ENCODE measurements around the gene JPT2. TPM values are rescaled to one million over a fixed set of nuclear protein-coding genes. Genes with fewer than 3 reads are reported as not detected.

Gene JPT2
- total RNA-seq, 4 donors from 2014 or later: 20.8 to 57.5 (median 38.2) TPM

DNA sequence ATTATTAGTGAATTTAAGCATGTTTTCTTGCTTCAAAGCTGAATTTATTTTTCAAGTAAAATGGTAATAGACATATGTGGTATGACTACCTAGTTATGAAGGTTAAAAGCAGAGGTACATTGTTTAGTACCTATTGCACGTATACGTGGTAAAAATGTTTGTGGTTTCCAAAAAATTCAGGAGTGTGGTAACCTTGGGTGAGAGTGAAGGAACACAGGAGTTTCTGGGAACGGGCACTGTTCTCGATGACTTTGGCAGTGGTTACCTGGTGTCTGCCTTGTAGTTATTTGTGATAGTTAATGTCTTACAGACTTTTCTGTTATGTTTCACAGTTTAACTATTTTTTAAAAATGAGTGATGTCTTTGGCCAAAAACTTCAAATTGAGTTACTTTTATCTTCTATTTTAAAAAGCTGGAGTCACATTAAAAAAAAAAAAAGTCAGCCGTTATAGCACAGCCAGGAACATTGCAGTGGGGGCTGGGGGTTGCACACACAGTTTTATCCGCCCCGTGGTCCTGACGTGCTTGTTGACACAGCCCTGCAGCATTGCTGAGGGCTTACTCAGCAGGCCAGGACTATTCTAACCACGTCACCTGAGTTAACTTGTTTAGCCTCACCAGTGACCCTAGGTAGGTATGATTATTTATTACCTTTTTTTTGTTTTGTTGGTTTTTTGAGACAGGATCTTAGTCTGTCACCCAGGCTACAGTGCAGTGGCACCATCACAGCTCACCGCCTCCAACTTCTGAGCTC is 10.9 kb downstream of the JPT2 start:
- H3K36me3 ChIP-seq: peaks cover 29 to 95% (median 81%) of the 10 kb centered on the region in 4 donors
- no peaks in the 10 kb centered on the region for H3K9me3 ChIP-seq
- no peak for DNase-seq (ENCODE audit: extremely low spot score)
- intact Hi-C loops (cut with DNase I): no loop called here
- no peak overlapping the region for H3K4me3 ChIP-seq
- no peak for TF ChIP-seq POLR2A (IDR thresholded peaks at IDR 0.05; ENCODE audit: low read depth)
- no peak for TF ChIP-seq POLR2AphosphoS5 (IDR thresholded peaks at IDR 0.05)
- TF ChIP-seq, protein P1, sequence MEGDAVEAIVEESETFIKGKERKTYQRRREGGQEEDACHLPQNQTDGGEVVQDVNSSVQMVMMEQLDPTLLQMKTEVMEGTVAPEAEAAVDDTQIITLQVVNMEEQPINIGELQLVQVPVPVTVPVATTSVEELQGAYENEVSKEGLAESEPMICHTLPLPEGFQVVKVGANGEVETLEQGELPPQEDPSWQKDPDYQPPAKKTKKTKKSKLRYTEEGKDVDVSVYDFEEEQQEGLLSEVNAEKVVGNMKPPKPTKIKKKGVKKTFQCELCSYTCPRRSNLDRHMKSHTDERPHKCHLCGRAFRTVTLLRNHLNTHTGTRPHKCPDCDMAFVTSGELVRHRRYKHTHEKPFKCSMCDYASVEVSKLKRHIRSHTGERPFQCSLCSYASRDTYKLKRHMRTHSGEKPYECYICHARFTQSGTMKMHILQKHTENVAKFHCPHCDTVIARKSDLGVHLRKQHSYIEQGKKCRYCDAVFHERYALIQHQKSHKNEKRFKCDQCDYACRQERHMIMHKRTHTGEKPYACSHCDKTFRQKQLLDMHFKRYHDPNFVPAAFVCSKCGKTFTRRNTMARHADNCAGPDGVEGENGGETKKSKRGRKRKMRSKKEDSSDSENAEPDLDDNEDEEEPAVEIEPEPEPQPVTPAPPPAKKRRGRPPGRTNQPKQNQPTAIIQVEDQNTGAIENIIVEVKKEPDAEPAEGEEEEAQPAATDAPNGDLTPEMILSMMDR (IDR thresholded peaks at IDR 0.05): no peak
- no peak for TF ChIP-seq EP300 (IDR thresholded peaks at IDR 0.05)
- 91% methylated on average over 10 of the region's 10 CpGs for WGBS
- H3K4me1 ChIP-seq: peaks cover 0 to 4% (median 0%) of the 10 kb centered on the region in 4 donors
- no peaks in the 10 kb centered on the region for H3K27me3 ChIP-seq
- no peak overlapping the region for H3K27ac ChIP-seq (replicated peaks in 1 of 4)

DNA sequence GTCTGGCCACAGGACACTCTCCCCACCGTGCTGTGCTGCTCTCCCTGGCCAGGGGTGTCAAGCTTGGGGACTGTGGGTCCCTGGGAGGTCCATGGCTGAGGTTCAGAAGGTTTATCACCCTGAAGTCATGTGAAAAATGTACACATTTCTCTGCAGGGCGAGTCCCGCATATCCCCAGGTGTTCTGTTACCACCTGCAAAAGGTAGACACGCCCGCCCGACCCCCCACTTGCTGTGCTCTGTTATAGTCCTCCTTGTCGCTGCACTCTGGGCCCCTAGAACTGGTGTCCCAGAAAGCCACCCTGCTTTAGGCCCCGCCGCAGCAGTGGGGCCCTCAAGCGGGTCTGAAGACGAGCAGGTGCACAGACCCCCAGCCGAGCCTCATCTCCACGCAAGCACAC is 11.8 kb downstream of the JPT2 start:
- 98% methylated on average over 11 of the region's 13 CpGs for WGBS
- intact Hi-C loops (cut with DNase I): no loop called here

DNA sequence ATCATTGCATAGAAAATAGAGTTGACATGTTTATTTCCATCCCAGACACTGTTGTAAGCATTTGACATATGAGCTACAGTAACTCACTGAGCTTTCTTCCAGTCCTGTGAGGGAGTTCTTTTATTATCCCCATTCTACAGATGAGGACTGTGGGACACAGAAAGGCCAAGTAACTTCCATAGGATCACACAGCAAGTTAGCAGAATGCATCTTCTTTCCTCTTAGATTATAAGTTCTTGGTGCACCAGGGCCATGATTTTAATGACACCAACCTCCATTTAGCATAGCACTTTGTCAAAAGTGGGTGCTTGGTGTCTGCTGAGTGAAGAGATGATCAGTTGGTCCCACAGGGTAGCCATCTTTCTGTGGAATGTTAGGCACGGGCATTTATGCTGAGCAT is 12.7 kb downstream of the JPT2 start:
- intact Hi-C loops (cut with DNase I): no loop called here
- H3K27me3 ChIP-seq: no peaks in the 10 kb centered on the region
- peaks cover 0 to 4% (median 0%) of the 10 kb centered on the region in 4 donors for H3K4me1 ChIP-seq
- H3K4me3 ChIP-seq: no peak overlapping the region
- TF ChIP-seq POLR2A (IDR thresholded peaks at IDR 0.05; ENCODE audit: low read depth): no peak
- TF ChIP-seq POLR2AphosphoS5 (IDR thresholded peaks at IDR 0.05): no peak
- no peak for TF ChIP-seq EP300 (IDR thresholded peaks at IDR 0.05)
- TF ChIP-seq, protein P1 (IDR thresholded peaks at IDR 0.05): no peak
- H3K9me3 ChIP-seq: no peaks in the 10 kb centered on the region
- 89% methylated on average over 1 of the region's 1 CpG for WGBS
- peaks cover 29 to 99% (median 75%) of the 10 kb centered on the region in 4 donors for H3K36me3 ChIP-seq
- DNase-seq (ENCODE audit: extremely low spot score): no peak
- H3K27ac ChIP-seq (replicated peaks in 1 of 4): no peak overlapping the region

More for the DNA sequence above, 11.8 kb downstream of the JPT2 start:
- TF ChIP-seq EP300 (IDR thresholded peaks at IDR 0.05) (no peak), POLR2A (IDR thresholded peaks at IDR 0.05; ENCODE audit: low read depth) (no peak), POLR2AphosphoS5 (IDR thresholded peaks at IDR 0.05) (no peak)
- TF ChIP-seq, protein P1 (IDR thresholded peaks at IDR 0.05): no peak
- Histone ChIP-seq H3K4me3 (no peak overlapping the region), H3K4me1 (peaks cover 0 to 4% (median 0%) of the 10 kb centered on the region in 4 donors), H3K27me3 (no peaks in the 10 kb centered on the region), H3K36me3 (peaks cover 29 to 97% (median 80%) of the 10 kb centered on the region in 4 donors), H3K27ac (replicated peaks in 1 of 4) (no peak overlapping the region), H3K9me3 (no peaks in the 10 kb centered on the region)
- DNase-seq (ENCODE audit: extremely low spot score): no peak

DNA sequence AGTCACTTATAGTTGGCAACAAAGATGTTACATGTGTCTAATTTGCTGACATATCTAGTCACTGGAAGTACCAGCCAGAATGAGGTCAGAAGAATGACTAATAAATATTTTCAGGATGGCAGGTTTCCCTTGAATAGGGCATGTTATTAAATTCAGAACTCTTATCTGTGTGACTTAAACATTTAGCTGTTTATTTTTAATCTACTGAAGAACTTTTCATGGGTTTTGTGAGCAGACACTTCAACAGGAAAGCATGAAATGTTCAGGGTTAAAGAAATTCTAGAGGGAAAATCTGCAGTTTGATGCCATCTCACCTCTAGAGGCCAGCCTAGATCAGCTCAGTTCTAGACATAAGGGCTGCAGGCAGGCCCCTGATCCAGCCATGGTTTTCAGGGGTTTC is 13.2 kb downstream of the JPT2 start:
- intact Hi-C loops (cut with DNase I): no loop called here

More for the DNA sequence above, 13.2 kb downstream of the JPT2 start:
- Histone ChIP-seq H3K9me3 (no peaks in the 10 kb centered on the region), H3K27ac (replicated peaks in 1 of 4) (no peak overlapping the region), H3K36me3 (peaks cover 29 to 99% (median 71%) of the 10 kb centered on the region in 4 donors), H3K4me3 (no peak overlapping the region), H3K27me3 (no peaks in the 10 kb centered on the region), H3K4me1 (peaks cover 0 to 4% (median 0%) of the 10 kb centered on the region in 4 donors)
- no peak for DNase-seq (ENCODE audit: extremely low spot score)
- no peak for TF ChIP-seq POLR2A (IDR thresholded peaks at IDR 0.05; ENCODE audit: low read depth)
- no peak for TF ChIP-seq POLR2AphosphoS5 (IDR thresholded peaks at IDR 0.05)
- no peak for TF ChIP-seq EP300 (IDR thresholded peaks at IDR 0.05)
- TF ChIP-seq, protein P1 (IDR thresholded peaks at IDR 0.05): no peak

All from esophagus muscularis mucosa (tissue), 4 donors.